GM19023 (cell line): ENCODE data around the gene GAS7.

Experiments
- ATAC-seq: cut with Tn5 transposase; IDR thresholded peaks from one replicate; pipeline ENCODE4 v1.9.1; 2021; ENCODE audit warnings: mild to moderate bottlenecking, moderate library complexity; ENCODE audit not compliant: unreplicated experiment

The GAS7 gene

GRCh38 chr17:9904277-9905077 lies 293.9 kb downstream of the GAS7 start:
- ATAC-seq = no peak

- no peak for ATAC-seq
Observed at GRCh38 chr17:9902120-9902519, 296.3 kb downstream of the GAS7 start.

DNA sequence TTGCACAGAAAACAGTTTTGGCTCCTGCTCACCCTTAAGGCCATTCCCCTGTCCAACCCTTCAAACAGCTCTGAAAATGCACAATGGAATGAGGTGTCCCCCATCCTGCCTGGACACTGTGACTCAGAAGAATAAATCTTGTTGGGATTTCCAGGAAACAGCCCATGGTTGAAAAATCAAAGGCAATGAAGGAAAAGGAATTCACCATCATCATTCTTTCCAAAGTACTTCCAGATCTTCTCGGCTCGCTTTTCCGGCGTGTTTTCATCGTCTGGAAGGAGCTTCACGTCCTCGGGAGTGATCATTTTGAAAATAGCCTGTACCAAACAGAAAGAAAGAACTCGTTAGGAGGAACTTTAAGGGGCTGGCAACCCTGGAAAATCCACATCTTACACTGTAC lies 297.6 kb downstream of the GAS7 start:
- ATAC-seq = no peak

- no peak for ATAC-seq
Observed at GRCh38 chr17:9900044-9900594, 298.3 kb downstream of the GAS7 start.

- no peak for ATAC-seq
Observed at GRCh38 chr17:9899280-9900043, 298.9 kb downstream of the GAS7 start.

DNA sequence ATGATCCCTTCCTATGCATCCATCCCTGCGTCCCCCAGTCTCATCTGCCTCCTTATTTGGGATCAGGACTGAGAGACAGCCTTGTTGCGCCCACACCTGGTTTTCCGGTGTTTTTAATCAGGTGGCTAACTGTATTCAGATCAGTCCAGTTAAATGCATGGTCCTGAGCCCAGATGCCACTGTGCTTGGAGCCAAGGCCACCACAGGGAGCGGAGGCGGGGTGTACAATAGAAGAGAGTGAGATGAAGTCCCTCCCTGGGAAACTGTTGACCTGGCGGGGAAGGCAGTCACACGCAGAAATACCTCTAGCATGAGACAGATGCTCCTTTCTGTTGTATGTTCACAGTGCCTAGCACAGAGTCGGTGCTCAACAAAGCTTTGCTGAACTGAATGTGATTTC lies 299.6 kb downstream of the GAS7 start:
- no peak for ATAC-seq

DNA sequence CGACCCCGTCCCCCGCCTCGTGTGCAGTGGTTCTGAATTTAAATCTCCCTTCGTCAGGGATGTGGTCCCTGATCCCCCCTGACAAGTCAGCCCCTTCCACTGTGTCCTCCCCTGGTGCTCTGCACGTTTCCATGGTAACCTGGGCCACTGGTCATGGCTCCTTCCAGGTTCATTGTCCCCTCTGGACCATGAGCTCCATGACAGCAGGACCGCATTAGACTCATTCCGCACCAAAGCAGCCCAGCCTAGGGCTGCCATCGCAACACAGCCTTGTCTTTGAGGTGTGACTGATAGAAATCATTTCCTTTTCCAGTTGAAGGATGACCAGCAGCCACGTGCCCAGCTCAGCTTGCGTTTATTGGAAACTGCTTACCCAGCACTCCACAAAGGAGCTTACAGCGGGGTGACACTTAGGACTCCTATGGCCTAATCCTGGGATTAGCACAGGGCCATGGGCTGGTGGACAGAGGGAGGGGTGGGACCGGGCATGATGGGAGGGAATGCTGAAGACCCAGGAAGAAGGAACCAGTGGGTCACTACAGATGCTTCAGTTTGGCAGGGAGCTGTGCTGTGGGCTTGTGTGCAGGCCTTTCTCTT lies 300.9 kb downstream of the GAS7 start:
- no peak for ATAC-seq

GRCh38 chr17:9895923-9896322 lies 302.5 kb downstream of the GAS7 start:
- no peak for ATAC-seq

GRCh38 chr17:9894231-9894630 lies 304.2 kb downstream of the GAS7 start:
- no peak for ATAC-seq

DNA sequence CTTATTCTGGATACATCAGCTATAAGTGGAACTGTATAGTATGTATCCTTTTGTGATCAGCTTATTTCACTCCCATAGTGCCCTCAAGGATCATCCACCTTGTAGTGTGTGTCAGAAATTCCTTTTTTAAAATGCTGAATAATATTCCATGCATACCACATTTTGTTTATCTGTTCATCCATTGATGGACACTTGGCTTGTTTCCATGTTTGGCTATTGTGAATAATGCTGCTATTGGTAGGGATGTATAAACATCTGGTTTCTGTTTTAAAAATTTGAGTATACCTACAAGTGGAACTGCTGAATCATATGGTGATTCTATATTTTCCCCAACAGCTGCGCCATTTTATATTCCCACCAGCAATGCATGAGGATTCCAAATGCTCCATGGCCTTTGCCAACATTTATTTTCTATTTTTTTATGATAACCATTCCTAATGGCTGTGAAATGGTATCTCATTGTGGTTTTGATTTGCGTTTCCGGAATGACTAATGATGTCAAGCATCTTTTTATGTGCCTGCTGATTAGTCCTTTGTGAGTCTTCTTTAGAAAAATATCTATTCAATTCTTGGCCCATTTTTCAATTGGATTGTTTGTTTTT lies 304.9 kb downstream of the GAS7 start:
- no peak for ATAC-seq

DNA sequence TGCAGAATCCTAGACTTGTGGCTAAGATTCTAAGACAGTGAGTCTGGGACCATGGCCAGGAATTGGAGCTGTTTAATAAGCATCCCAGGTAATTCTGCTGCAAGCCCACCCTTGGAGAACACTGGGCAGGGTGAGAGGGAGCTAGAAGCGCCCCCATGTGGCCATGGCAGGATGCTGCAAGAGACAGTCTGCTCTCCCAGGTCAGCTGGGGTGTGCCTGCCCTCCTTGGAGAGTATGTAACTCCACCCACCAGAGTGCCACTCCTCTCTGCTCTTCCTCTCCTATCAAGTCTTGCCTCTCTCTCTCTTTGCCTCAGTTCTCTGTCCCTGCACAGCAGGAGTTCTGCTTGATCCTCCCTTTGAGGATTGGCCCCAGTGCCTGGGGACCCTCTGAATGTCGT lies 308.3 kb downstream of the GAS7 start:
- ATAC-seq = no peak

GRCh38 chr17:9887508-9887907 lies 310.9 kb downstream of the GAS7 start:
- ATAC-seq = no peak

DNA sequence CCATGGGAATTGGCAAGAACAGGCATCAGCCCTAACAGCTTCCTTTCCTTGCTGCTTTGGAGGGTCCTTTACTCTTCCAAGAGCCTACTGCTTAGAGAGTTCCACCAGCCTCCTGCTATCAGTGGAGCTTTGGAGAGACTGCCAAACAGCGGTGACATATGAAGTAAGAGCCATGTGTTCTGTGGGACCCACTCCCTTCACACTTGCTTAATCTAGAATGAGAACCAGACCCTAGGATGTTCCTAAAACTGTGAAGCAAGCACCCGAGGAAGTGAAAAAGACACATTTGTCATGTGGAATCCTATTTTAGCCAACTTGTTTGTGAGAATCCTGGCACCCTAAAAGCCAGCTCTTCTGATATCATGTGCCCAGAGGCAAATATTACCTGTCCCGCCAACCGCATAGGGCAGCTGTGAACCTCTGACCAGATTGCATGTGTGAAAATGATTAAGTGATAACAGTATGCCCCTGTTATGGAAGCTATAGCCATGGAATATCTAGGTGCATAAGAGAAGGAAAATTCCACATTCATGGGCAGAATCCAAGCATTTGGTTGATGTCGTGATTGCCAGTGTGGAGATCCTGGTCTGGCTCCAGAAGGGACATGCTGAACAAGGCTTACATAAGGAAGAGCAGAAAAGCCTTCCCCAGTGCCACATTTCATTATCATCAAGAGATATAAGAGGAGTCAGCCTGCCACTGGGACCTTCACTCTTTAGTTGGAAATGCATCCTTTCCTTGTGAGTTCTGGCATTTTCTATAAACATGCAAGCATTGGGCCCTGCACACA lies 312.1 kb downstream of the GAS7 start:
- ATAC-seq = no peak

DNA sequence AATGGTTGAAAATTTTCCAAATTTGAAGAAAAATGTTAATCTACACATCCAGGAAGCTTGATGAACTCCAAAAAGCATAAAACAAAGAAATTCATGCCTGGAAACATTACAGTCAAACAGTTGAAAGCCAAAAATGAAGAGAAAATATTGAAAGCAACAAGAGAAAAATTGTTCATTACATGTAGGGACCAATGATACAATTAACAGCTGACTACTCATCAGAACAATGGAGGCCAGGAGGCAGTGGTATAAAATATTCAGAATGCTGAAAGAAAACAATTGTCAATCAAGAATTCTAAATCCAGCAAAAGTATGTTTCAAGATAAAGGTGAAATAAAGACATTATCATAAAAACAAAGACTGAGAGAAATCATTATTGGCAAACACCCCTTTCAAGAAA lies 315.0 kb downstream of the GAS7 start:
- no peak for ATAC-seq

DNA sequence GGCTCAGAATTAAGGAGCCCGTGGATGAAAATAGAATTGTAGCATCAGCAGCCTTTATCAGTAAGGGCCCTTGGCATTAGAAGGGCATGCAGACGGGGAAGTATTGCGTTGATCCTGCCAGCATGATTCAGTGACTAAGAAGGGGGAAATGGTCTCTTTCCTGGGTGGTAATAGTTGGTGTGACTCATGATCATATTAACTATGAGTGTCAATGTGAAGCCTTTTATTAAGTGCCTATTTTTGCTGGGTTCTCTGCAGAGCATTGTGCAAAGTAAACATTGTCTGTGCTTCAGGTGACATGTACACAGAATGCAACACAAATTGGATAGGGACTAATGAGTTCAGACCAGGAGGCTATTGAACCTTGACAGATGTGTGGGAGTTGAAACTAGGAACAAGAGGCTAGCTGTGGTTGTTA lies 317.8 kb downstream of the GAS7 start:
- ATAC-seq = no peak

DNA sequence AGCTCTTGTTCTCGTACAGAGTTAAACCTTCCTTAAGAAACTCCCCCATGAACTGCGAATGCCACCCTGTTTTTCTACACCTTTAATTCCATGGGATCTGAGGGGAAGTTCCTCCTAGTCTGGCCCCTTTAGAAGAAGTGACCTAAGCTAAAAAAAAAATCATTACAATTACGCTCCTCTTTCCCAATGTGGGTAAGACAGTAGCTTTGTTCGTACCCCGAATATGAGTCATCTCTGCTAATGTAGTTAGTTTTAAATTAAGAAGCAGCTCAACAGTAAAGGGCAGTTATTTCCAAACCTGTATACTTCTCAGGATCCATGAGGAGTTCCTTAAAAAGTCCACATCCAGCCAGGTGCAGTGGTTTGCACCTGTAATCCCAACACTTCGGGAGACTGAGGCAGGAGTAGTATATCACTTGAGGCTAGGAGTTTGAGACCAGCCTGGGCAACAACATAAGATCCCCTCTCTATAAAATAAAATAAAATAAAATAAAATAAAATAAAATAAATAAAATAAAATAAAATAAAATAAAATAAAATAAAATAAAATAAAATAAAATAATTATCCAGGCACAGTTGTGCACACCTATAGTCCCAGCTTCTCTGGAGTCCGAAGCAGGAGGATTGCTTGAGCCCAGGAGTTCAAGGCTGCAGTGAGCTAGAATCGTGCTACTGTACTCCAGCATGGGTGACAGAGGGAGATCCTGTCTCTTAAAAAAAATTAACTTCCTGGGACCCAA lies 319.4 kb downstream of the GAS7 start:
- ATAC-seq = no peak

DNA sequence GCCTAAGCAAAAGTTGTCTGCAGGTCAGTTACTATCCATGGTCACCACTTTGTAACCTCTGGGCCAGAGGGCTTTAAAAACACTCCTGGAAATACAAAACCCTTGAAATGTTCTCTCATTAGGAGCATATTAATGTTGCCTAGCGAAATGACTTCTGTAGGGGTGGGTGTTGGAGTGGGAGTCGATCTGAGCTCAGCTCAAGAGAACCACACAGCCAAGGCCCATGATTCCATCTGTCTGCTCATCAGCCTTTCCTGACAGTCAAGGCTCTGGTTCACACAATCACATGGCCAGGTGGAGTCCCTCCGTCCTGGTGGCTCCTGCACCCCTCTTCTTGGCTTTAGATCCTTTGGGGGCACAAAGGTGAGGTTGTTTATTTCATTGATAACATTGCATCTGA lies 320.1 kb downstream of the GAS7 start:
- ATAC-seq = no peak

GRCh38 chr17:9875441-9875840 lies 323.0 kb downstream of the GAS7 start:
- no peak for ATAC-seq

DNA sequence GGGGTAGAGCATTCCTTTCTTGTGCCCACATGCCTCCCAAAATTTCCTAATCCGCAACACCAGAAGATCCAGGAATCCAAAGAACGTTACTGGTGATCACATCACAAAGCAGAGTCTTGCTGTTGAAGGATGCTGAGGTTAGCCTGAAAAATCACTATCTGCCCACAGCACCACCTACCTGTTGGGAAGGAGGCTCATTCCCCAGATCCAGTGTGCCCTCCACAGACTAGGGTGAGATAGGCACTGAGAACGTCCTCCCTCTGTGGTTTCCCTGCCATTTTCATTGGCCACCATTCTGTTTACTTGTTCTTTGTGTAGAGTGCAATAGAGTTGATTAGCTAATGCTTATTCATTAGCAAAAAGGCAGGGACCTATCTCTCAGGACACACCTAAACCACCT lies 323.7 kb downstream of the GAS7 start:
- ATAC-seq = no peak

DNA sequence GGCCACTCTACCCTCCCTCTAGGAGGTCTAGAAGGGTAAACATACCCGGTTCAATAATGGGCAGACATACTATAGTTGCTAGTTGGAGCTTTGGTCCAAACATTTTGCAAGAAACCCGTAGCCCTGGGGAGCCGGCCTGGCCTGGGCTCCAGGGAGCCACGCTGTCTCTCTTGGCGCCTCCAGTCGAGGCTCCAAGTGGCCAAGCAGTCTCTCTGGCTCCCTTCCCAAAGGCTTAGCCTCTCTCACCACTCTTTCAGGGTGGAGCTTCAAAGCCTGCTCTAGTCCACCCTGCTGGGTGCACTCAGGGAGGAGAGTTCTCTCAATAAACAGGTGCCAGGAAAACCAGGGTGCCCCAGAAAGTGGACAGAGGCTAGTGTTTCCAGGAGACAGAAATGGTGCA lies 325.6 kb downstream of the GAS7 start:
- ATAC-seq = no peak
